Dermis blood vessel endothelial cell (primary cell): ENCODE results near the gene ACOT6. TPM values are rescaled to one million over a fixed set of nuclear protein-coding genes. Genes with fewer than 3 reads are reported as not detected.
"Not testable (repeated sequence)": the region's sequence is repeated elsewhere in the genome, so short reads cannot be mapped to it uniquely, and the experiment has no call there.

ENCODE experiments used
- DNase-seq: peaks from one replicate; pipeline ENCODE4 v3.0.0; 2010
- total RNA-seq: library from RNA; depleted of rRNA; stranded (reverse); fragments of >200 nt; gene quantifications from 2 replicates; pipeline ENCODE4 v1.2.3, GENCODE V29; 2014

Gene ACOT6
- total RNA-seq, 1 donor from 2014 or later, result not detected

DNA sequence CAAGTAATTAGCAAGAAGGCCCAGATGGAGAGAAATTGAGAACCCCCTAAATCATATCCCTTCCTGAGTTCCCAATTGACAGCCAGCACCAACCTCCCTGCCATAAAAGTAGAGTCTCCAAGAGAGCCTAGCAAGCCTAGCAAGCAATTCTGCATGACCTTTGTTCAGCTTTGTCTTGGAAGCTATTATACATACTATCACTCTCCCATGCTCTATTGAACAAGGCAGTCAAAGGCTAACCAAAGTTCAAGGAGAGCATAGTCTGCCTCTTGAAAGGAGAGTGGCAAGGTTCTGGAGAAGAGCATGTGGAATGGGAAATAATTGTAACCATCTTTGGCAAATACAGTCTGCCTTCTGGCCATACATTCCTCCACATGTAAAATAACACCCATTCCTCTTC is 12.8 kb upstream of the ACOT6 start:
- no peak for DNase-seq

DNA sequence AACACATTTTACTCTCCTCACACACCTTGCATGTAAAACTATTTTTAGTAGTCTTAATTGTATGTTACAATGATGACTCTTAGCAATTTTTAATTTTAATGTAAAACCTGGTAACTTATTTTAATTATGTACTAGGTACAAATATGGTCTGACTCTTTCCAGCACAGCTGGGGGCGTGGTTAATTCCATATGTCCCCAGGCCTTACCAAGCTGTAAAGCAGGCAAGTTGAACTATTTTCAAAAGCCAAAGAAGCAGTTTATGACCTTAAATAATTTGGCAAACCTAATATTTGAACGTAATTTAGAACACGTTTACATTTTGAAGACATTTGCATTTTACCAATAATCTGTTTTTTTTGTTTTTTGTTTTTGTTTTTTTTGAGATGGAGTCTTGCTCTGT is 9.3 kb upstream of the ACOT6 start:
- DNase-seq, result no peak

DNA sequence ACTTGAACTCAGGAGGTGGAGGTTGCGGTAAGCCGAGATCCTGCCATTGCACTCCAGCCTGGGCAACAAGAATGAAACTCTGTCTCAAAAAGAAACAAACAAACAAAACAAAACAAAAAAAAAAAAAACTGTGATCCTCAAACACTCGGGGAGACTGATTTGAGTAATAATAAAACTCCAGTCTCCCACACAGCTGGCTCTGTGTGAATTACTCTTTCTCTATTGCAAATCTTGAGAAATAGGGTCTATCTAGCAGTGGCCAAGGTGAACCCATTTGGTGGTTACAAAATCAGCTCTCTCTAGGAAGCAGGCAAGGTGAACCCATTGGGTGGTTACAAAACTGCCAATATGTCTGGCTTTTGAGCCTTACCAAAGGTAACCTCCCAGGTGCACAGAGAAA is 6.0 kb upstream of the ACOT6 start:
- DNase-seq, result no peak

DNA sequence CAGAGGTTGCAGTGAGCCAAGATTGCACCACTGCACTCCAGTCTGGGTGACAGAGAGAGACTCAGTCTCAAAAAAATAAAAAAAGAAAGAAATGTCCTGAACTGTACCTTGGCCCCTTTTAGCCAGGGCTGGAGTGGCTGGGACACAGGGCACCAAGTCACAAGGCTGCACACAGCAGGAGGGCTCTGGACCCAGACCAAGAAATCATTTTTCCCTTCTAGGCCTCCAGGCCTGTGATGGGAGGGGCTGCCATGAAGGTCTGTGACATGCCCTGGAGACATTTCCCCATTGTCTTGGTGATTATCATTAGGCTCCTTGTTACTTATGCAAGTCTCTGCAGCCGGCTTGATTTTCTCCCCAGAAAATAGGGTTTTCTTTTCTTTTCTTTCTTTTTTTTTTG is 5.1 kb upstream of the ACOT6 start:
- DNase-seq, result no peak

DNA sequence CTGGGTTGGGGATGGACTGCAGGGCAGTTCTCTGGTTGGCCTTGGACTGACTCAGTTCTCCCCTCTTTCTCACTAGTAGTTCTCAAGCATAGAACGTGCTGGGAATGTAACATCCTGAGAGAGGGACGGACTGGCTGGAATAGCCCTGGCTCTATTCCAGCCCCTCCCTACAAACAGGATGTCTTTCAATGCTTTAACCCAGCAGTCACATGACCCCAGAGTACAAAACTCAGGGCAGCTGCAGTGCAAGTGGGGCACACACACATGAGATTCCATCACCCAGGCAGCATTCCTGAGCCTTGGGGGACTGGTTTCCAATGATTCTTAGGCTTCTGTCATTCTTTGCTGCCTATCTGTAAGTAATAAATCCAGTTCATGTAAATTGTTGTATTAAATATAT is 1.6 kb upstream of the ACOT6 start:
- DNase-seq, result peak; percentile 81

DNA sequence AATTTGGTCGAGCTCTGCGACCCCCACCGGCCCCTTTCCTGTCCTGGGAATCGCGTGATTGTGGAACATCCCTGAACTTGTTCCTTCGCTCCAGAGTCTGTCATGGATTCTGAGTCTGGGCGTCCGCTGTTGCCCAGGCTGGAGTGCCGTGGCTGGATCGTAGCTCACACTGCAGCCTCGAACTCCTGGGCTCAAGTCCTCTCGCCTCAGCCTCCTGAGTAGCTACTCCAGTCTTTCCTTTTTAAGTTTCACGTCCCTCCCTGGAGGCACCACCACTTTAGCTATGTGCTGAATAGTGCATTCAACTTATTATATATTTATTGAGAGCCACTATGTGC is 698 bp downstream of the ACOT6 start:
- no peak for DNase-seq

DNA sequence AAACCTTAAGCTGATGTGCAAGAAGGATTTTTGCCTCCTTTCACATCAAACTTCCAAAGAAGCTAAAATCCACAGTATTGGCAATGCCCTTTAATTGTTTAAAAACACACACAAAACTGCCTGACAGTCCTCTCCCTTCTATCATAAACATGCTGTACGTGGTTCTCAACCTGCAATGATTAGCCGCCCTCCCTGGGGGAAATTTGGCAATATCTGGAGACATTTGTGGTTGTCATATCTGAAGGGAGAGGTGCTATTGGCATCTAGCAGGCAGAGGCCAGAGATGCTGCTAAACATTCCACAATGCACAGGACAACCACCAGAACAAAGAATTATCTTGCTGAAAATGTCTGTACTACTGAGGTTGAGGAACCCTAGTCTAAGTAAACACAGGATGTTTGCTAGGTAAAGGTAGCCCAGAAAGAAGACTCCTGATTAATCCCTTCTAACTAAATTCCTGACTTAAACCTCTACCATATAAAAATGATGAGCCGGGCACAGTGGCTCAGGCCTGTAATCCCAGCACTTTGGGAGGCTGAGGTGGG is 1.2 kb downstream of the ACOT6 start:
- DNase-seq, result no peak

DNA sequence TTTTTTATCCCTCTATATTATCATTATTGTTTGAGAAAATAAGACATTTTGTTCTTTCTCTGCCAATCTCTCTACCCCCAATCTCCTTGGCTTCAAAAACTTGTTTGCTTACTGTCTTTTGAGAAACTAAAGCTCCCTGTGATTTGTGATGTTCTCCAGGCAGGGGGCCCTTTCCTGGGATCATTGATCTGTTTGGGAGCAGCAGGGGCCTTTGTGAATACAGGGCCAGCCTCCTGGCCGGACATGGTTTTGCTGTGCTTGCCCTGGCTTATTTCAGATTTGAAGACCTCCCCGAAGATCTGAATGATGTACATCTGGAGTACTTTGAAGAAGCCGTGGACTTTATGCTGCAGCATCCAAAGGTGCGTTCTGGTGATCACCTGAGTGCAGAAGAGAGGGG is 4.5 kb downstream of the ACOT6 start:
- no peak for DNase-seq

DNA sequence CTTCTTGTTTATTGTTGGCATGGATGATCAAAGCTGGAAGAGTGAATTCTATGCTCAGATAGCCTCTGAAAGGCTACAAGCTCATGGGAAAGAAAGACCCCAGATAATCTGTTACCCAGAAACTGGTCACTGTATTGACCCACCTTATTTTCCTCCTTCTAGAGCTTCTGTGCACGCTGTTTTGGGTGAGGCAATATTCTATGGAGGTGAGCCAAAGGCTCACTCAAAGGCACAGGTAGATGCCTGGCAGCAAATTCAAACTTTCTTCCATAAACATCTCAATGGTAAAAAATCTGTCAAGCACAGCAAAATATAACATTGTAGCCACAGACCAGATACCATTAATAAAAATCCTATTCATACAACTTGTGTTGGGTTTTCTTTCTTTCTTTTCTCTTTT is 7.2 kb downstream of the ACOT6 start:
- no peak for DNase-seq

DNA sequence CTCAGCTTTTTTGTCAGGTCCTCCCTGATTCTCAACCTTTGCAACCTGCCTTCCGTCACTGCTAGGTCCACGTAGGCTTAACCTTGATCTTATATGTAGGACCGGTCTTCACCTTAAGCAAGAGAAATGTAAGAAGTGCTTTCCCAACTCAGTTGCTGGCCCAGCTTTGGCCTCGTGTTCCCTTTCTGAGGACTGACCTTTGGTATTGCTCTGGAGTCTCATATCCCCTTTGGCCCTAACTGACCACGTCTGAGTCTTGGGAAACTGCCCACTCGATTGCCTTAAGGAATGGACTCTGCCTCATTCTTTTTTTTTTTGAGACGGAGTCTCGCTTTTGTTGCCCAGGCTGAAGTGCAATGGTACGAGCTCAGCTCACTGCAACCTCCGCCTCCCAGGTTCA is 8.0 kb downstream of the ACOT6 start:
- DNase-seq, result no peak

DNA sequence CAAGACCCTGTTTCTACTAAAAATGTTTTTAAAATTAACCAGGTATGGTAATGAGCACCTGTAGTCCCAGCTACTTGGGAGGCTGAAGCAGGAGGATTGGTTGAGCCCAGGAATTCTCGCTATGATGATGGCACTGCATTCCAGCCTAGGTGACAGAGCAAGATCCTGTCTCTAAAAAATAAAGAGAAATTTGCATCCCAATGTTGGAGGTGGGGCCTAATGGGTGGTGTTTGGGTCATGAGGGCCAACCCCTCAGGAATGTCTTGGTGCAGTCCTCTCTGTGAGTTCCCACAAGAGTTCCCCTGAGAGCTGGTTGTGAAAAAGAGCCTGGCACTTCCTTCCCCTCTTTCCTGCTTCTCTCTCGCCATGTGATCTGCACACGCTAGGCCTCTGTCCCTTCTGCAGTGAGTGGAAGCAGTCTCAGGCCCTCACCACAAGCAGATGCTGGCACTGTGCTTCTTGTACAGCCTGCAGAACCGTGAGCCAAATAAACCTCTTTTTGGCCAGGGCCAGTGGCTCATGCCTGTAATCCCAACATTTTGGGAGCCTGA is 11.3 kb downstream of the ACOT6 start:
- DNase-seq, result no peak

DNA sequence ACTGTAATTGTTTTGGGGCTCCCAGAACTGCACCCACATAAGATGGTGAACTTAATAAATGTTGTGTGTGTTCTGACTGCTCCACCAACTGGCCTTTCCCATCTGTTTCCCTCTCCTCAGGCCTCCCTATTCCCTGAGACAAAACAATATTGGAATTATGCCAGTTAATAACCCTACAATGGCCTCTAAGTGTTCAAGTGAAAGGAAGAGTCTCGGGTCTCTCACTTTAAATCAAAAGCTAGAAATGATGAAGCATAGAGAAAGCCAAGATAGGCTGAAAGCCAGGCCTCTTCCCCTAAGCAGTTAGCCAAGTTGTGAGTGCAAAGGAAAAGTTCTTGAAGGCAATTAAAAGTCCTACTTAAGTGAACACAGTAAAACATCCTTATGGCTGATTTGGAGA is 13.4 kb downstream of the ACOT6 start:
- DNase-seq, result peak; percentile 58

DNA sequence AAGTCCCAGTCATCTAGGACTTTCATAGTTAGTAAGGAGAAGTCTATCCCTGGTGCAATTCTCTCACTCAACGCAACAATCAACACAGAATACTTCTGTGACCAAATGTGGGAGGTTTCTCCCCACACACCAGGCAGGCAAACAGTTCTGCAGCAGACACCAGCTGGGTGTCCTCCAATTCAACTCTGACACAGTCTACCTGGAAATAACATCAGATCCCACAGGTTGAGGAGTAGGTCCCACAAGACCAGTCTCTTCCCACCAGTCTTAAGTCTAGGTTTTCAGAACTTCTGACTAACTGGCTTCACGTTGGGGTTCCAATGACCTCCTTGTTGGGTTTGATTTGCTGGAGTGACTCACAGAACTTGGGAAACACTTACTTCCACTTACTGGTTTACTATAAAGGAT is 14.8 kb downstream of the ACOT6 start:
- no peak for DNase-seq

DNA sequence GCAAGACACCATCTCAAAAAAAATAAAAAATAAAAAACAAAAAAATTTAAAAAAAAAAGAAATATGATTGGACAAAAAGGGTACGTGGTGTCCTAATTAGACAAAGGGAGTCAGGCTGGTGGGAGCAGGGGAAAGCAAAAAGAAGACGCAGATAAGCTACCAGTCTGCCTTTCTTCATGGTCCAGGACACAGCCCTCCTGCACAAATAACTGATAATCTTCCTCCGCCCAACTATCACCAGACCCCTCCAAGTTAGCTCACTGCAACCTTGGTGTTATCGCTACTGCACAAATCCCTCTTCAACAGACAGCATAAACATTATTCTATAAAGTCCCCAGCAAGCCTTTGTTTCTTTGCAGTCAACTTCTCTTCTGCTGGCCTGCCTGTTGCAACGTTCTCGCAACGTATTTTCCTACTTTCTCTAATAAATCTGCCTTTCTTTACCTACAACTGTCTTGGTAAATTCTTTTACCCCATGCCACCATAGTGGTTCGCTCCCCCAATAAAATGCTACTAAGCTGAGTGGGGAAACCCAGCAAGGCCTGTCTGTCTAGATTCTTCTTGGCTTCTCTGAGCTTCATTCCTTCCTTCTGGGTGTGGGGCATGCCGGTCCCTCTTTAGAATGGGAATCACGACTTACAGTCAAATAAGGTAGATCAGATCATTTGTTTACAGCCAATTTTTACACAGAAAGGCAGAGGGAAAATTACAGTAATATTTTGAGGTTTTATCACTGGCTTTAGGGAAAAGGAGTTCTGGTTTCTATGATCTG is 17.9 kb downstream of the ACOT6 start:
- DNase-seq, result no peak

DNA sequence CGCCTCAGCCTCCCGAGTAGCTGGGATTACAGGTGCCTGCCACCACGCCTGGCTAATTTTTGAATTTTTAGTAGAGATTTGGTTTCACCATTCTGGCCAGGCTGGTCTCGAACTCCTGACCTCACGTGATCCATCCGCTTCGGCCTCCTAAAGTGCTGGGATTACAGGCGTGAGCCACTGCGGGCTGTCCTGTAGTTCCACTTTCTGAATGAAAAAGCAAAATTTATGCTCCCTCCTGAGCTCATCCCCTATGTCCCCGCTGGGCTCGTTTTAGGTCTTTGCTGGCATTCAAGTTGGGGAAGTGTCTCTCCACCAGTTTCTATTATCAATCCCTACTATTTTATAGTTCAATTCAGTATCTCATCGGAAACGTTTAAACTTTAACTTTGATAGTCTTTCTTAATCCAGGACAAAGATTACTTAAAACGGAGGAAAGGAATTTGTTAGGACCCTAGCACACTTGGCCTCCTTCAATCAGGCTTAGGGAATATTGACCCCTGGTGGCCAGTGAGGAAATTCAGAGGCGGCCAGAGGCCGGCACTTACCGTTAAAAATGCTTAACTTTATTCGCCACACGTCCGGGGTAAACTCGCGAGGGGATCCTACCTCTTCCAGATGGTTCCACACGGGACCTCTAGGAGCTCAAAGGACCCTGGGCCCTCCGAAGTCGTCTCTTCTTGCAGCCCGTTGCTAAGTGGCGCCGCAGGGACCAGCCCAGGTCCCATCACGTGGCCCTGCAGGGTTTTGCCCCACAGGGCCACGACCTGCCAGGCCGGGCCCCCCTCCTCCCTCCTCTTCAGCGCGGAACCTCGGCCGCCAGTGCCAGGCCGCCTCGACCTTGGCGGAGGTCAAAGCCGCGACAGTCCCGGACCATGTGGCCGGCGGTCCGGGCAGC is 21.0 kb downstream of the ACOT6 start:
- peak; percentile 82 for DNase-seq

DNA sequence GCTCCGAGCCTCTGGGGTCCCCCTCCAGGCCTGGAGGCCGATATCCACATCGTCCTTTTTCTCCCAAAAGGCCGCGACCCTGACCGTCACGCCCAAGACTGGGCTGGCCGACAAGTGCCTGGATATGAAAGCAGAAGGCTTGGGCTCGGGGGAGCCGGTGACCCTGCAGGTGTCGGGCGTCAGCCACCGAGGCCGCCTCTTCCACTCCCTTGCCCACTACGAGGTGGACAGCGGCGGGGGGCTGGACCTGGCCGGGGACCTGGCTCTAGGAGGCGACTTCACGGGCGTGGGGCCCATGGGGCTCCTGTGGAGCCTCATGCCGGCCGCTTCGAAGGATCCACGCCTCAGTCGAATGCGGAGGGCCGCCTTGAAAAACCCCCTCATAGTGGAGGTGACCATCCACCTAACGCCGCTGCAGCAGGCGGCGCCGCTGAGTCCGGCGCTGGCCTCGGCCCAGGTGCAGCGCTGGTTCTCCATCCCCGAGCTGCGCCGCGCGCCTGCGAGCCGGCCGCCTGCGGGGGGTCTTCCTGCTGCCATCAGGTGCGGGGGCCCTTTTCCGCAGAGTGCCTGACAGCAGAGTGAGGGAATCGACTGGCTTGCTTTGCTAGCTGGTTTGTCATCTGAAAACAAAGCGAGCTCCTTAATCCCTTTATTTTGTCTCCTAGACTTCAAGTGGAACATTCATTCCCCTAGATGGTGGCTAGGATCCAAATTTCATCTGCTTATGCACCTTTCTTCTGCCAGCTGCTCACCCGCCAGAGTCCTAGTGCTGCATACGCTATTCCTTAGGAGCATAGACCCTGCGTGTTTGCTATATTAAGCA is 21.9 kb downstream of the ACOT6 start:
- DNase-seq, result peak; percentile 60

DNA sequence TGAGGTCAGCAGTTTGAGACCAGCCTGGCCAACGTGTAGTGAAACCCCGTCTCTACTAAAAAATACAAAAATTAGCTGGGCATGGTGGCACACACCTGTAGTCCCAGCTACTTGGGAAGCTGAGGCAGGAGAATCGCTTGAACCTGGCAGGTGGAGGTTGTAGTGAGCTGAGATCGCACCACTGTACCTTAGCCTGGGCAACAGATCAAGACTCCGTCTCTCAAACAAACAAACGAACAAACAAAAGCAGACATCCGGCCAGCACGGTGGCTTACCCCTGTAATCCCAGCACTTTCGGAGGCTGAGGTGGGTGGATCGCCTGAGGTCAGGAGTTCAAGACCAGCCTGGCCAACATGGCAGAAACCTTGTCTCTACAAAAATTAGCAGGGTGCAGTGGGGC is 24.0 kb downstream of the ACOT6 start:
- not testable (repeated sequence) for DNase-seq

DNA sequence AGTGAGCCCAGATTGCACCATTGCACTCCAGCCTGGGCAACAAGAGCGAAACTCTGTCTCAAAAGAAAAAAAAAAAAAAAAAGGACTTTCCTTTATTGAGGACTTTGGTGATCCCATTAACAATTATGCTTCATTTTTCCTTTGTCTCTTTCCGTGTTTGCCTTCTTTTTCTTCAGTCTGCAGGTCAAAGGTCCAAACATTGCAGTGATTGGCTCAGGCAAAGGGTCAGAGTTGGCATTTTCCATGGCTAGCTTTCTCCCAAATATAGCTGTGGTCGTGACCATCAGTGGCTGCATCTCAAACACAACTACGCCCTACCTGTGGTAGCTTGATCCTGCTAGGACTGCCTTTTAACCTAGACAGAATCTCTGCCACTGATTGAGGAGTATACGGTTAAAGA is 25.5 kb downstream of the ACOT6 start:
- DNase-seq, result no peak

DNA sequence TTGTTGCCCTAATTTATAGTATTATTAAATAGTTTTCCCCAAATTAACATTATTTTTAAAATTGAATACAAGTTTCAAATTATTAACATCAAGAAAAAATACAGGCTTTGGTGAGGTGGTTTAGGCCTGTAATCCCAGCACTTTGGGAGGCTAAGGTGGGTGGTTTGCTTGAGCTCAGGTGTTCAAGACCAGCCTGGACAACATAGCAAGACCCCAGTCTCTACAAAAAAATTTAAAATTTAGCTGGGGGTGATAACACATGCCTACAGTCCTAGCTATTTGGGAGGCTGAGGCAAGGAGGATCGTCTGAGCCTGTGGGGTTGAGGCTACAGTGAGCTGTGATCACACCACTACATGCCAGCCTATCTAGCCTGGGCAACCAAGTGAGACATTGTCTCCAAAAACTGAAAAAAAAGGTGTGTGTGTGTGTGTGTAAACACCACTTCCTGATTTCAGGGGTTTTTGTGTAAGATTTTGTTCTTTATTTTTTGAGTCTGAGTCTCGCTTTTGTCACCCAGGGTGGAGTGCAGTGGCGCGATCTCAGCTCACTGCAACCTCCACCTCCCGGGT is 28.6 kb downstream of the ACOT6 start:
- no peak for DNase-seq

DNA sequence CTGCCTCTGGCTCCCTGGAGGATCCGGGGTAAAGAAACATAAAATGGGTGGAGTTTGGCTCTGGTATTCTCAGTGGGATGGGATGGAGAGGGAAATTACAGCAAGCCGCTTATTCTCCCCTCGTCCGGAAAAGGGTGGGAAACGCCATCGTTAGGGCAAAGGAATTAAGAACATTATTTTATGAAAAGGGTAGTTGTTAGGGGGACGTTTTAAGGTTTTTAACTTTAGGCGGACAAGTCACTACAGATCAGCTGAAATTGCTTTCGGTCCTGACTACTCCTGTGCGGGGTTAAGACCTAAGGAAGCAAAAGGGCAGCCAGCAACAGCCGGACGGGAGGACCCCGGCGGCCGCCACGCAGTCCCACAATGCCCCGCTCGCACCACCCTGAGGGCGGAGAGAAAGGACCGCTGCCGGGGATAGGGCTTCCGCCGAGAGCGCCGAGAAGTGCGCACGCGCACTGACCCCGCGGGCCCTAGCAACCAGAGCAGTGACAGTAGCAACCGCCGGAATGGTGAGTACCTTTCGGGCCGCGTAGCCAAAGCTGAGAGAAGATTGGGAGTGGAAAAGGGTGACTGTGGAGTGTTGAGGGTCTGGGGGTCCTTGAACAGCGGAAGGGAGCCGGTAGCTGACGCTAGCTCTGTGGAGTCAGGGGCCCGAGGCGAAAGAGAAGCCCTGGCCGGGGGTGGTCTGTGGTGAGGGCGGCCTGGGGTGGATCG is 32.4 kb downstream of the ACOT6 start, which contains the start of gene DNAL1:
Gene DNAL1, plus strand, starts transcription at position 456 of the 717 bp plus-strand sequence. Its CDS starts 54 bp downstream, at position 510.
- peak; percentile 93 for DNase-seq

DNA sequence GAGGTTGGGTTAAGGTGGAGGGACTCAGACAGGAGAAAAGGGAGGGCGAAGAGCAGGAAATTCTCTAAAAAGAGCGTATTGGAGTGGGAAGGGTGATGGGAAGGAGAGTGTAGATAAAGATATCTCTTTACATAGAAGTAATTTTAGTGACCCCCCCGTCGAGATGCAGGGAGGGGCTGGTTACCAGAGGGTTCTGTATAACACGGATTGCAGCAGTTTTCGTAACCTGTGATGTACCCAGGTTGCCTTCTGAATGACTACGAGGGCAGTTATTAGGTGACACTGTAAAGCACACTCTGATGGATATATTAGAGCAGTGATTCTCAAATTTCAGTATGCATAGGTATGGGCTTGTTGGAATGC is 32.9 kb downstream of the ACOT6 start:
- DNase-seq, result no peak

DNA sequence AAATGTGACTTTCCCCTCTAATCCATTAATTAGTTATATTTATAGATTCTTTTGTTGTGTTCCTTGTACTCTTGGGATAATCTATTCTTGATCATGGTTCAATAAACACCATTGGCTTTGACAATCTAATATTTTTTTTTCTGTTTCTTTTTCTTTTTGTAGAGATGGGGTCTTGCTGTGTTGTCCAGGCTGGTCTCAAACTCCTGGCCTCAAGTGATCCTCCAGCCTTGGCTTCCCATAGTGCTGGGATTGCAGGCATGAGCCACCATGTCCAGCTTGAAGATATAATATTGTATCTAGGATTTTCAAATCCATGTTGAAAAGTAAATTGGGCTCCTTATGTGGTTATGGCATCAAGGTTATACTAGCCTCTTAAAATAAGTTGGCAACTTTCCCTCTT is 38.7 kb downstream of the ACOT6 start:
- no peak for DNase-seq
